HG02763 (cell line): ENCODE measurements around the gene RXRA.

ENCODE experiments used
- ATAC-seq: cut with Tn5 transposase; IDR thresholded peaks from one replicate; pipeline ENCODE4 v1.9.1; 2021; ENCODE audit warnings: mild to moderate bottlenecking, moderate library complexity; ENCODE audit not compliant: unreplicated experiment

RXRA gene

DNA sequence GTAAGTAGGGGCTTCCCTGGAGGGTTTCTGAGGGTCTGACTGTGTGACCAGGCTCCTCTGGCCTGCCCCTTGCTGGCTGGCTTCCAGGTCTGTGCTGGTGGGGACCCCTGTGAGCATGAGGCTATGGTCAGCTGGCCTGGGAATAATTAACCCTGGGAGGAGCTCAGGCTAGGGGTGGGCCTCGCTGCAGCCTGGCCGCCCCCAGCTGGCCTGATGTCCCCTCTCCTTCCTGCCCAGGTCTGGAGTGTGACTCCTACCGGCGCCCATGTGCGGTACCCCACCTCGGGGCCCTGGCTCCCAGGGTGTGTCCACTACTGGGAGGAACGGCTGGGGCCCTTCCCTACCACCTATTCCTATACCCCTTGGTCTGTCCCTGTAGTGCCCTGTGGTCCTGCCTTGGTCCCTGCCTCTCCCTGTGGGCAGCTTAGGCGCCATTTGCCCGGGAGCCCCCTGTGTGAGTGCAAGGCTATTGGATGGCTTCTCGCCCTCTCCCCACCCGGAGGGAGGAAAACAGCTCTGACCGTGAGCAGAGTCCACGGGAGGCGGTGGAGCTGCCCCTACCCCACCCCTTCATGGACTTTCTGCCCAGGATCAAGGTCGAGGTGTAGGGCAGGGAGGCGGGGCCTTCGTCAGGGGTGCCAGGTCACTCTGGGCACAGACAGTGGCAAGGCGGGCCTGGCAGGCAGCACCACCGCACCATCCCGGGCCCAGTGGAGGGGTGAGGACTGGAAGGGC, 9.4 kb downstream of the RXRA start:
- ATAC-seq, result no peak

GRCh38 chr9:134336228-134336627, 10.0 kb downstream of the RXRA start:
- no peak for ATAC-seq

GRCh38 chr9:134336924-134337323, 10.7 kb downstream of the RXRA start:
- no peak for ATAC-seq

- no peak for ATAC-seq
These were observed 11.2 kb downstream of the RXRA start for GRCh38 chr9:134337469-134337868.

DNA sequence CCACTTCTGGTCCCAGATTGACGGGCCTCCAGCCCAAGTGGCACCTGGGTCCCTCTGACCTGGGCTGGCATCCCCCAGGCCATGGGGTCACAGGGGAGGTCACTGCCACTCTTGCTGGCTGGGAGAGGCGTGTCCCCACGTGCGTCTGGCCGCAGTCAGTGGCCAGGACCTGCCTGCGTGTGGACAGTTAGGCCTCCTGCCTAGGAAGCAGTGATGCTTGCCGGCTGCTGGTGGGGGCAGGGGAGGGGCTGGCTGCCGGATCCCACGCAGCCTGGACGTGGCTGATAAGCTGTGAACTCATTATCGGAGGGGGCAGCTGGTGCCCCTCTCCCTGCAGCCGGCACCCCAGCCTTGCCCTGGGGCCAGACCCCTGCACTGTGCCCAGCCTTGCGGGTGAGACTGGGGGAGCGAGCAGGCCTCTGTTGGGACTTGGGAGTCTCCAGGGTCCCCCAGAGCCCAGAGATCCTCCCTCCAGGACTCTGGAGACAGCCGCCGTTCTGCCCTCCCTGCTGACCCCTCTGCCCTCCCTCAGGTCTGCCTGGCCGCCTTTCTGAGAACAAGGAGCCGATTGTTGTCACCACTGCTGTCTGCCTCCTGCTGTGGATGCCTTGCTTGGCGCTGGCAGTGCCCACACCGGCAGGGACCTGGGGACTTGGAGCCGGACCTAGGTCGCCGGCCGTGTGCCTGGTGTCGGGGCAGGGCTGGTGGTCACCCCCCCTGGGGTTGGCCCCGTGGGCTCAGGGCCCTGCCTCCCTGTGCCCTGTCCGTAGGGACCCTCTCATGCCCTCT, 12.3 kb downstream of the RXRA start:
- ATAC-seq, result no peak

DNA sequence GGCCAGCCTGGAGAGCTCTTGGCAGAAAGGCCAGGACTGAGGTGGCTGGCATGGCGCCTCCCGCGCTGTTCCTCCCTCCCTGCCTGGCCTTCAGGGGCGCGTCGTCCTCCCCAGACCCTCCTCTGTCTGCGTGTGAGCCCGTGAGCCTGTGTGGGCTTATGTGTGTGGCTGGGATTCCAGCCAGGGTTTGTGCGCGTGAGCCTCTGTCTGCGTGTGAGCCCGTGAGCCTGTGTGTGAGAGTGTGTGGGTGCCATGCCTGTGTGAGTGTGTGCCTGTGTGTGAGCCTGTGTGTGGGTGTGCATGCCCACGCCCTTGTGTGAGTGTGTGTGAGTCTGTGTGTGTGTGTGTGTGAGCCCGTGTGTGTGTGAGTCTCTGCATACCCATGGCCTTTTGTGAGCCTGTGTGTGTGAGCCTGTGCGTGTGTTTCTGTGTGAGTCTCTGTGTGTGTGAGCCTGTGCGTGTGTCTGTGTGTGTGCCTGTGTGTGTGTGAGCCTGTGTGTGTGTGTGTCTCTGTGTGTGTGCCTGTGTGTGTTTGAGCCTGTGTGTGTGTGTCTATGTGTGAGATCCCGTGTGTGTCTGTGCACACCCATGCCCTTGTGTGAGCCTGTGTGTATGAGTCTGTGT, 13.0 kb downstream of the RXRA start:
- ATAC-seq, result no peak

DNA sequence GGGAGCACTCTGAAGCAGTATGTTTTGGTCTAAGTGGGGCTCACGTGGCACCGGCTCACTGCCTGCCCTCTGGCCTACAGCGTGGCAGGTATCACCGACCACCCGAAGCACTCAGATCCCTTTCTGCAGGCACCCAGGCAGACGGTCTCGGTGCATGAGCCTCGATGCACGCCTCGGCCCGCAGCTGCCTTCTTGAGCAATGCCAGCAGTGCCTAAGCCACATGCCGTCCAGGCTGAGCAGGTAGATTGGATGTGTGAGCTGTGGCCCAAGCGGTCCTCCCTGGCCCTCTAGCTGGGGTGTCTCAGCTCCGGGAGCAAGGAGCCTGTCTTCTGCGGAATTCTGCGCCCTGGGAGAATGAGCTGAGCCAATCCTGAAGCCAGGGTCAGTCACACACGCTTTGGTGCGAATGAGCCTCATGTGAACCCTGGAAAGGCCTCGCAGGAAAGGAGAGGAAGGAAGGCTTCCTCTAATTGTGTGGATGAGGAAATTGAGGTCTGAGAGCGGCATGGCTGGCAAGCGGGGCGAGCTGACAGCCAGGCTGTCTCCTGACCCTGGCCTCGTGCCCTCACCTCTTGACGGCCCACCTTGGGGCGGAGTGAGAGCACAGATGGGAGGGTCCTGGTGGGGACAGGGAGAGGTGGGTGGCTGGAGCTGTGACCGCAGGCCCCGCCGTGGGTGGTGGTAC, 14.4 kb downstream of the RXRA start:
- no peak for ATAC-seq

DNA sequence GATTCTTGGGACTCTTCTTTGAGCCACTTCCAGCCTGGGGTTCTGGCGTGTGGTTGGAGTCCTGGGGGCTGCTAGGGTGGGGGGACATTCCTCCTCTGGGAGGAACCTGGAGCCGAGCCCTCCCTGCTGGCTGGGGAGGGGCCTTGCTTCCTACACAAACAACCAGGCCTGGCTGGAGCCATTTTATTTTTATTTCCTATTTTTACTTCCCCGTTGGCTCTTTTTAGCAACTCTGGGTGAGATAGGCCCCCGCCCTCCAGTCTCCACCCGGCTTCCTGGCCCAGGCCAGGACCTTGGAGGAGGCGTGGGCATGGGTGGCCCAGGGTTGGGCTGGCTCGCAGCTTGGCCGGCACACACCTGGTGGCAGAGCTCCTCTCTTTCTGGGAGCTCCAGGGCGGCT, 15.1 kb downstream of the RXRA start:
- ATAC-seq, result no peak

- ATAC-seq, result no peak
These were observed 15.9 kb downstream of the RXRA start for GRCh38 chr9:134341929-134342745.

- no peak for ATAC-seq
These were observed 16.5 kb downstream of the RXRA start for GRCh38 chr9:134342746-134343115.

DNA sequence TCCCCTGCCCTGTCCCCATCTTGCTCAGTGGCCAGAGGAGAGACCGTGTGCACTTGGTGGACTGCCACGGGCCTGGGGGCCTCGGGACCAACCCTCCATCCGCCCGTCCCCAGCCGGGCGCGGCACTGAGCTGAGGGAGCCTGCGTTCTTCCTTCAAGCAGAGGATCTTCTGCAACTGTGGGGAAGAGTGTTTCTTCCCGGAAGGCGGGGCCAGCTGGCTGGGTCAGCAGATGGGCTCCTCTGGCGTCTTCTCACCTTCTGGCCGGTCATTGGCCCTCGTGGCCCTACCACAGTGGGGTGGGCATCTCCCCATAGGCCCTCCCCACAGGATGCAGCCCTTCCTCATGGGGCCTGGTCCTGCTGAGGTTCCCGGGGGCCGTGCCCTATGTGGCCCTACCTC, 17.4 kb downstream of the RXRA start:
- no peak for ATAC-seq

- no peak for ATAC-seq
These were observed 18.0 kb downstream of the RXRA start for GRCh38 chr9:134344068-134344799.

DNA sequence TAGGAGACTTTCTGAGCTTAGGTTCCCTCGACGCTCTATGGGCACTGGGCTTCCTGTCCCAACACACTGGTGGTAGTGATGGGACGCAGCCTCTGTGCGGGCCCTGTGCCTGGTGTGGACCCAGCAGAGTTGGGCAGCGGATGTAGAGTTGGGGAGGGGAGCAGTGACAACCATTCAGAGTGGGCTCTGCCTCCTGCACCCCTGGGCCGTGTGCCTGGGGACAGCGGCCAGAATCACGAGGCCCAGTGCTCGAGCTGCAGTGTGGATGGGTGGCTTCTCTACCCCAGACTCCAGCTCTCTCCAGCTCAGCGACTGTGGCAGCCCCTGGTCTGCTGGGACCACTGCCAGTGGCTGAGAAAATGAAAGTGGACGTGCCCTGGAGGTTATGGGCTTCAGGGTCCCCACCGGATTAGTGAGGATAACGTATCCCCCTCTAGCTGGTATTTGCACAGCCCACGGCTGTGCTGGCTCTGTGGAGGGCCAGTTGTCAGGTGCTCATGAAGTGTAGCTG, 18.6 kb downstream of the RXRA start:
- no peak for ATAC-seq

DNA sequence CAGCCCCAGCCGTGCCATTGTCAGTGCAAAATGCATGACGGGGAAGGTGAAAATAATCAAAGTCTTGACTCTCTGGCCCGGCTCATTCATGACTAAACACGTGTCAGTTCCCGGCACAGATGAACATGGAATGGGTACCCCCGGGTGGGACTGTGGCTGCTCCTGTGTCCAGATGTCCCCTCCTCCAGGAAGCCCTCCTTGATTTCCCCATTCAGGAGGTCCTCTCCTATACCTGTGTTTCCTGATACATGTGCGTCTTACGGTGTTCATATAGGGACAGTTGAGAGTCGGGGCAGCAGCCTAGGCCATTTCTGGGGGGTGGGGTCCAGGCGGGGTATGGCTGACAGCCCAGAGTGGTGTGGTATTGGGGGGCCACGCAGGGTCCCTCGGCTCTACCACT, 19.5 kb downstream of the RXRA start:
- no peak for ATAC-seq

- no peak for ATAC-seq
These were observed 19.9 kb downstream of the RXRA start for GRCh38 chr9:134346151-134346550.

- ATAC-seq, result no peak
These were observed 20.8 kb downstream of the RXRA start for GRCh38 chr9:134346840-134347583.

DNA sequence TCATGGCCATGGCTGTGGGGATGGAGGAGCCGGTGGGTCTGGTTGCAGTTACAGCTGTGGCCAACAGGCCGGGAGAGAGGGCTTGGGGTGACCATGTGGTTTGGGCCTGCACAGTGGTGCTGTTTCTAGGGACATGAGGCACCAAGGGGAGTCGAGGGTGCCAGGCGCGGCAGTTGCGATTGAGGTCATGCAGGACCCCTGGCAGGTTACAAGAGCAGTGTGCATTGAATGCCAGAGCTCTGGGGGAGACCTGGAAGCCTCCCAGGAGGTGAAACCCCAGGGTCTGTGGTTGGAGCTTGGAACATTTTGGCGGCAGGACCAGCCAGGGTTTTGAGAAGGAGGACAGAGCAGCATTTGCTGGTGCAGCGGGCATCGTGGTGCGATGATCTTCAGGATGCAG, 21.7 kb downstream of the RXRA start:
- ATAC-seq, result no peak

GRCh38 chr9:134348404-134349155, 22.3 kb downstream of the RXRA start:
- ATAC-seq, result no peak
